Measurements from ENCODE around the gene KBTBD13. TPM values are rescaled to one million over a fixed set of nuclear protein-coding genes. Genes with fewer than 3 reads are reported as not detected.

KBTBD13 gene
- total RNA-seq (10 to 100 TPM in 3 of 10 donors, 1 to 10 TPM in 7; 4.1 to 20.5 (median 4.6) TPM), polyA plus RNA-seq (1 to 10 TPM in 1 of 2 donors, under 1 TPM in 1; 0.84 to 7.8 TPM)
- long read RNA-seq, donor 1, transcript KBTBD13-201 (1 exons, 3,124 nt) = major isoform, 32 of 32 reads
- long read RNA-seq, donor 1, partial matches to known transcripts = 0 of 32 reads
- long read RNA-seq, donor 1, other reads (novel, unspliced or antisense) = 0 of 32 reads
- long read RNA-seq, donor 2, transcript KBTBD13-201 (1 exons, 3,124 nt) = major isoform, 107 of 107 reads
- long read RNA-seq, donor 2, partial matches to known transcripts = 0 of 107 reads
- long read RNA-seq, donor 2, other reads (novel, unspliced or antisense) = 0 of 107 reads
- long read RNA-seq, donor 3, transcript KBTBD13-201 (1 exons, 3,124 nt) = major isoform, 120 of 120 reads
- long read RNA-seq, donor 3, partial matches to known transcripts = 0 of 120 reads
- long read RNA-seq, donor 3, other reads (novel, unspliced or antisense) = 0 of 120 reads

DNA sequence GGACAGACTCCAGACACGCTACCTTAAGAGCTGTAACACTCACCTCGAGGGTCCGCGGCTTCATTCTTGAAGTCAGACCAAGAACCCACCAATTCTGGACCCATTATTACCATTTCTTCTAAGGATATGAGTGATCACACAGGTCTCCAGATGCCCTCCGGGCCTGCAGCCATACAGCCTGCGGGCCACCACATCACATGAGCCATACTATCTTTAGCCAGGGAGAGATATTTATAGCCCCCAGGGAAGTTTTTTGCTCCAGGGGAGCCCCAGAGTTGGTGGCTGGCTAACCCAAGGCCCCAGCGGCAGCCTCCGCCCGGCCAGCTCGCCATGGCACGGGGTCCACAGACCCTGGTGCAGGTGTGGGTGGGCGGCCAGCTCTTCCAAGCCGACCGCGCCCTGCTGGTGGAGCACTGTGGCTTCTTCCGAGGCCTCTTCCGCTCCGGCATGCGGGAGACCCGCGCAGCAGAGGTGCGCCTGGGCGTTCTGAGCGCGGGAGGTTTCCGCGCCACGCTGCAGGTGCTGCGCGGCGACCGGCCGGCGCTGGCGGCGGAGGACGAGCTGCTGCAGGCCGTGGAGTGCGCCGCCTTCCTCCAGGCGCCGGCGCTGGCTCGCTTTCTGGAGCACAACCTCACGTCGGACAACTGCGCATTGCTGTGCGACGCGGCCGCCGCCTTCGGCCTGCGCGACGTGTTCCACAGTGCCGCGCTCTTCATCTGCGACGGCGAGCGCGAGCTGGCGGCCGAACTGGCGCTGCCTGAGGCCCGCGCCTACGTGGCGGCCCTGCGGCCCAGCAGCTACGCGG lies at the start of gene KBTBD13:
TSS of gene KBTBD13 (plus strand) at position 261 of the 805 bp plus-strand sequence. CDS start at position 331, 70 bp downstream.
- ATAC-seq (peak; percentile 65 to 85 (median 78)), DNase-seq (peak in 1 of 2 donors; percentile 53)
- Histone ChIP-seq H3K9me3 (no peaks in the 10 kb centered on the region), H3K4me3 (peak within 1 kb of the TSS in 6 of 10 donors; percentile 11 to 32 (median 22)), H3K27me3 (peaks cover 0 to 27% (median 8%) of the 10 kb centered on the region in 7 donors), H3K36me3 (no peaks in the 10 kb centered on the region), H3K27ac (peak within 1 kb of the TSS; percentile 56 to 88 (median 83)), H3K4me1 (peaks cover 8 to 67% (median 27%) of the 10 kb centered on the region in 9 donors)
- 63 to 64% methylated on average over 66 to 73 of the region's 73 CpGs for WGBS, 2 donors
- TF ChIP-seq, protein P1, sequence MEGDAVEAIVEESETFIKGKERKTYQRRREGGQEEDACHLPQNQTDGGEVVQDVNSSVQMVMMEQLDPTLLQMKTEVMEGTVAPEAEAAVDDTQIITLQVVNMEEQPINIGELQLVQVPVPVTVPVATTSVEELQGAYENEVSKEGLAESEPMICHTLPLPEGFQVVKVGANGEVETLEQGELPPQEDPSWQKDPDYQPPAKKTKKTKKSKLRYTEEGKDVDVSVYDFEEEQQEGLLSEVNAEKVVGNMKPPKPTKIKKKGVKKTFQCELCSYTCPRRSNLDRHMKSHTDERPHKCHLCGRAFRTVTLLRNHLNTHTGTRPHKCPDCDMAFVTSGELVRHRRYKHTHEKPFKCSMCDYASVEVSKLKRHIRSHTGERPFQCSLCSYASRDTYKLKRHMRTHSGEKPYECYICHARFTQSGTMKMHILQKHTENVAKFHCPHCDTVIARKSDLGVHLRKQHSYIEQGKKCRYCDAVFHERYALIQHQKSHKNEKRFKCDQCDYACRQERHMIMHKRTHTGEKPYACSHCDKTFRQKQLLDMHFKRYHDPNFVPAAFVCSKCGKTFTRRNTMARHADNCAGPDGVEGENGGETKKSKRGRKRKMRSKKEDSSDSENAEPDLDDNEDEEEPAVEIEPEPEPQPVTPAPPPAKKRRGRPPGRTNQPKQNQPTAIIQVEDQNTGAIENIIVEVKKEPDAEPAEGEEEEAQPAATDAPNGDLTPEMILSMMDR (IDR thresholded peaks at IDR 0.05) = no peak
- intact Hi-C loops (cut with DNase I) = loop anchor here in 1 of 10 donors (2.0 kb wide), 1 partner anchor 22 kb away; no protein-coding TSS in a partner anchor

GRCh38 chr15:65026756-65027155 lies 49.8 kb upstream of the KBTBD13 start:
- no peak overlapping the region for H3K27ac ChIP-seq
- H3K27me3 ChIP-seq = no peaks in the 10 kb centered on the region
- TF ChIP-seq, protein P1 (IDR thresholded peaks at IDR 0.05) = no peak
- peaks cover 2 to 21% (median 14%) of the 10 kb centered on the region in 9 donors for H3K4me1 ChIP-seq
- intact Hi-C loops (cut with DNase I) = loop anchor here in 1 of 10 donors (5.0 kb wide), 1 partner anchor 39 kb away; the partner anchor contains the start of gene SPG21
- H3K4me3 ChIP-seq = no peak overlapping the region
- DNase-seq = no peak
- H3K9me3 ChIP-seq = no peaks in the 10 kb centered on the region
- ATAC-seq = no peak
- WGBS, 2 donors = 89 to 91% methylated on average over 6 of the region's 6 CpGs
- peaks cover 0 to 52% (median 25%) of the 10 kb centered on the region in 9 donors for H3K36me3 ChIP-seq

- ATAC-seq (no peak), DNase-seq (no peak)
- WGBS, 2 donors = 89 to 95% methylated on average over 1 of the region's 1 CpG
- Histone ChIP-seq H3K9me3 (no peaks in the 10 kb centered on the region), H3K36me3 (peaks cover 0 to 44% (median 25%) of the 10 kb centered on the region in 9 donors), H3K27ac (peak overlapping the region in 1 of 10 donors; percentile 42), H3K4me1 (peaks cover 2 to 21% (median 14%) of the 10 kb centered on the region in 9 donors), H3K27me3 (no peaks in the 10 kb centered on the region), H3K4me3 (peak overlapping the region in 1 of 10 donors; percentile 98)
- intact Hi-C loops (cut with DNase I) = loop anchor here in 1 of 10 donors (5.0 kb wide), 1 partner anchor 40 kb away; the partner anchor contains the start of gene SPG21
- TF ChIP-seq, protein P1 (IDR thresholded peaks at IDR 0.05) = no peak
Measured at GRCh38 chr15:65027593-65027992, 49.0 kb upstream of the KBTBD13 start.

- ATAC-seq = no peak
- intact Hi-C loops (cut with DNase I) = loop anchor here in 1 of 10 donors (5.0 kb wide), 1 partner anchor 41 kb away; the partner anchor contains the start of gene SPG21
- peaks cover 2 to 28% (median 17%) of the 10 kb centered on the region in 9 donors for H3K4me1 ChIP-seq
- no peaks in the 10 kb centered on the region for H3K9me3 ChIP-seq
- DNase-seq = no peak
- H3K27me3 ChIP-seq = no peaks in the 10 kb centered on the region
- WGBS, 2 donors = 60 to 73% methylated on average over 10 of the region's 10 CpGs
- peaks cover 0 to 37% (median 25%) of the 10 kb centered on the region in 9 donors for H3K36me3 ChIP-seq
- TF ChIP-seq, protein P1 (IDR thresholded peaks at IDR 0.05) = no peak
- H3K4me3 ChIP-seq = peak overlapping the region in 9 of 10 donors; percentile 64 to 99 (median 97)
- peak overlapping the region in 4 of 10 donors; percentile 42 to 87 (median 85) for H3K27ac ChIP-seq
Measured at GRCh38 chr15:65028338-65028737, 48.2 kb upstream of the KBTBD13 start.
